Spinal cord (tissue), 10 donors: ENCODE results near the gene TREML2. TPM values are rescaled to one million over a fixed set of nuclear protein-coding genes. Genes with fewer than 3 reads are reported as not detected.

Experiments
- DNase-seq, 6 donors: peaks; one replicate each; pipeline versions ENCODE4 v3.0.0 to v3.0.0-alpha.2; 2013 to 2015; ENCODE audit warnings: low spot score in 6 of 6, low read depth in 4 of 6
- H3K27ac ChIP-seq: one replicate; pipeline ENCODE4 v1.5.1; 2013; ENCODE audit warnings: low read depth, low read length, control low read depth
- H3K27me3 ChIP-seq: one replicate; pipeline ENCODE4 v1.6.1; 2013; ENCODE audit warnings: low read length; ENCODE audit not compliant: control insufficient read depth, insufficient read depth
- H3K36me3 ChIP-seq: one replicate; pipeline ENCODE4 v1.6.1; 2013; ENCODE audit warnings: low read length; ENCODE audit not compliant: control insufficient read depth, insufficient read depth
- H3K4me1 ChIP-seq: one replicate; pipeline ENCODE4 v1.6.1; 2013; ENCODE audit warnings: low read length; ENCODE audit not compliant: control insufficient read depth, insufficient read depth
- H3K4me3 ChIP-seq: one replicate; pipeline ENCODE4 v1.5.1; 2013; ENCODE audit warnings: low read depth, low read length, control low read depth
- H3K9me3 ChIP-seq: one replicate; pipeline ENCODE4 v1.6.1; 2013; ENCODE audit warnings: low read length; ENCODE audit not compliant: control insufficient read depth, insufficient read depth
- WGBS: methylation state at CpG from one replicate; pipeline ENCODE4 v1.1.5; 2013; ENCODE audit warnings: missing lambda C conversion rate; ENCODE audit not compliant: insufficient coverage; 5-methylcytosine and 5-hydroxymethylcytosine counted together
- polyA plus RNA-seq, 2 donors: library from polyadenylated mRNA; unstranded; fragments of 120-200 nt; gene quantifications; one replicate each; pipeline ENCODE4 v1.2.1, GENCODE V29; 2013; ENCODE audit not compliant: insufficient read length in 2 of 2
- total RNA-seq, 2 donors: library from RNA; depleted of rRNA in 1 of 2; stranded (reverse); fragments of 120-200 nt in 1 of 2; fragments of >200 nt in 1 of 2; gene quantifications; one replicate each; pipeline versions ENCODE4 v1.2.3 to v1.2.4, GENCODE V29; 2013 to 2014
- donor health status: healthy.

The TREML2 gene
- total and polyA plus RNA-seq, 4 donors, result 0.11 to 0.40 TPM; not detected in 2

GRCh38 chr6:41167173-41167963 lies 33.6 kb downstream of the TREML2 start:
- Histone ChIP-seq H3K4me1 (no peaks in the 10 kb centered on the region), H3K27me3 (no peaks in the 10 kb centered on the region), H3K4me3 (no peak overlapping the region), H3K27ac (no peak overlapping the region), H3K36me3 (no peaks in the 10 kb centered on the region), H3K9me3 (no peaks in the 10 kb centered on the region)
- WGBS, result 72% methylated on average over 4 of the region's 5 CpGs
- DNase-seq, result no peak

- Histone ChIP-seq H3K9me3 (no peaks in the 10 kb centered on the region), H3K27ac (no peak overlapping the region), H3K27me3 (no peaks in the 10 kb centered on the region), H3K4me3 (no peak overlapping the region), H3K4me1 (peaks cover 2% of the 10 kb centered on the region), H3K36me3 (no peaks in the 10 kb centered on the region)
- WGBS, result no CpG with 5 or more reads among the region's 4 CpGs
- DNase-seq, result peak in 1 of 6 donors; percentile 1
These were observed 36.3 kb downstream of the TREML2 start for GRCh38 chr6:41164551-41165120.

- no peak overlapping the region for H3K27ac ChIP-seq
- peaks cover 4% of the 10 kb centered on the region for H3K4me1 ChIP-seq
- H3K4me3 ChIP-seq, result no peak overlapping the region
These were observed 37.6 kb downstream of the TREML2 start for GRCh38 chr6:41163419-41163717.

GRCh38 chr6:41162687-41163418 lies 38.1 kb downstream of the TREML2 start, which contains the start of gene TREM2:
Gene TREM2 (minus strand): TSS chr6:41163116. CDS start chr6:41163082, 34 bp downstream.
- peaks cover 4% of the 10 kb centered on the region for H3K4me1 ChIP-seq
- H3K27ac ChIP-seq, result no peak within 1 kb of the TSS
- H3K9me3 ChIP-seq, result no peaks in the 10 kb centered on the region
- no peaks in the 10 kb centered on the region for H3K27me3 ChIP-seq
- WGBS, result 85% methylated on average over 8 of the region's 10 CpGs
- H3K4me3 ChIP-seq, result no peak within 1 kb of the TSS
- no peak for DNase-seq
- H3K36me3 ChIP-seq, result no peaks in the 10 kb centered on the region

More at GRCh38 chr6:41163419-41163717, 37.6 kb downstream of the TREML2 start:
- DNase-seq, result no peak
- H3K36me3 ChIP-seq, result no peaks in the 10 kb centered on the region
- no peaks in the 10 kb centered on the region for H3K9me3 ChIP-seq
- no peaks in the 10 kb centered on the region for H3K27me3 ChIP-seq
- 86% methylated on average over 1 of the region's 1 CpG for WGBS

GRCh38 chr6:41161851-41162552 lies 38.9 kb downstream of the TREML2 start:
- H3K27me3 ChIP-seq, result no peaks in the 10 kb centered on the region
- H3K36me3 ChIP-seq, result no peaks in the 10 kb centered on the region
- no peak for DNase-seq
- H3K4me1 ChIP-seq, result peaks cover 4% of the 10 kb centered on the region
- no peaks in the 10 kb centered on the region for H3K9me3 ChIP-seq
- H3K4me3 ChIP-seq, result no peak overlapping the region
- no peak overlapping the region for H3K27ac ChIP-seq
- WGBS, result 87% methylated on average over 6 of the region's 13 CpGs

- WGBS, result 94% methylated on average over 5 of the region's 10 CpGs
- no peak for DNase-seq
- Histone ChIP-seq H3K9me3 (no peaks in the 10 kb centered on the region), H3K4me1 (peaks cover 4% of the 10 kb centered on the region), H3K27ac (no peak overlapping the region), H3K36me3 (no peaks in the 10 kb centered on the region), H3K27me3 (no peaks in the 10 kb centered on the region), H3K4me3 (no peak overlapping the region)
These were observed 39.6 kb downstream of the TREML2 start for GRCh38 chr6:41161380-41161779.

- Histone ChIP-seq H3K27me3 (no peaks in the 10 kb centered on the region), H3K36me3 (no peaks in the 10 kb centered on the region), H3K9me3 (no peaks in the 10 kb centered on the region), H3K4me3 (no peak overlapping the region), H3K4me1 (peaks cover 4% of the 10 kb centered on the region), H3K27ac (no peak overlapping the region)
- no peak for DNase-seq
- WGBS, result 78% methylated on average over 3 of the region's 3 CpGs
These were observed 40.0 kb downstream of the TREML2 start for GRCh38 chr6:41160933-41161332.

- Histone ChIP-seq H3K36me3 (no peaks in the 10 kb centered on the region), H3K27me3 (no peaks in the 10 kb centered on the region), H3K4me3 (no peak overlapping the region), H3K9me3 (no peaks in the 10 kb centered on the region), H3K27ac (no peak overlapping the region), H3K4me1 (peaks cover 4% of the 10 kb centered on the region)
- DNase-seq, result no peak
- 89% methylated on average over 7 of the region's 12 CpGs for WGBS
These were observed 41.4 kb downstream of the TREML2 start for GRCh38 chr6:41159415-41160082.

GRCh38 chr6:41157323-41157722 lies 43.6 kb downstream of the TREML2 start:
- Histone ChIP-seq H3K4me1 (peaks cover 4% of the 10 kb centered on the region), H3K9me3 (no peaks in the 10 kb centered on the region), H3K4me3 (no peak overlapping the region), H3K27ac (no peak overlapping the region), H3K27me3 (no peaks in the 10 kb centered on the region), H3K36me3 (no peaks in the 10 kb centered on the region)
- DNase-seq, result no peak
- 96% methylated on average over 4 of the region's 5 CpGs for WGBS
